HG02610 (cell line): ENCODE data around the gene GABPB2.
"Not testable (repeated sequence)": the region's sequence is repeated elsewhere in the genome, so short reads cannot be mapped to it uniquely, and the experiment has no call there.

Experiments
- ATAC-seq: cut with Tn5 transposase; IDR thresholded peaks from one replicate; pipeline ENCODE4 v1.9.1; 2021; ENCODE audit warnings: mild to moderate bottlenecking, moderate library complexity; ENCODE audit not compliant: unreplicated experiment

GABPB2 gene

DNA sequence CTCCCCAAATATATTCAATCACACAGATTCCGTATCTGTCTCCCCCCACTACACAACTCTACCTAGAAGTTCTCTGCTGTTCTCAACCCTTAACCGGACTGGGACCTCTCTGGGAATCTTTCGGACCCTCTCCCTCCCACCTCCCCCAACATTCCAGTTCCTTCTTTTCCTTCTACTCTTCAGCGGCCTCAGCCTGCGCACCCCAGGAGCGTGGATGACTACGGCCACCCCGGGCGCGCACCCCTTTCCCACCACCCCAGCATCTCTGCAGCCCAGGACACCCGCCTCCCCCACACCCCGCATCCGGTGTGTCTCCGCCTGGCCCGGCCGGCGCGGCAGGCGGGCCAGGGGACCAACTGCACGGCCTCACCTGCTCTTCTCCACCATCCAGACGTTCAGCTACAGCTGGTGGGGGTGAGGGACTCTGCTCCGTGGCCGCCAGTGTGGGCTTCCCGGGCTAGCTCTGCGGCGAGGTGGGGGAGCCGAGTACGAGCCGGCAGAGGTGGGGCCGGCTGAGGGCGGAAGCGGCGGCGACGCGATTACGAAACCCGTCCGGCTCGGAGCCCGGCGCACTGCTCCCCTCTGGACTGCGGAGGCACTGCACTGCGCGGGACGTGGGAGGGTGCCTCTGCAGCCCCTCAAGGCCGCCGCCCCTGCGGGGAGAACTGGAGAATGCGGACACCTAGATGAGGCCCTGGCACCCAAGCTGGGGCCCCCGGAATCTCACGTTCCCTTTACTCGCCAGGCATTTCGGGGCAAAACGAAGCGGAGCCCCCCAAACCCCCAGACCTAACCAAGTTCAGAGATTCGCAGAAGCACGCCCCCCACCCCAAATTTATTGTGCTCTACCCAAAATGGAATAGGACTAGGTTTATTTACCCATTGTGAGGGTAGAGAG, 11.2 kb upstream of the GABPB2 start, which contains the start of gene CDC42SE1:
TSS of gene CDC42SE1 (minus strand) at position 514 of the 898 bp plus-strand sequence. CDS start 3,892 bp downstream, outside the sequence.
- ATAC-seq: peak; percentile 73

DNA sequence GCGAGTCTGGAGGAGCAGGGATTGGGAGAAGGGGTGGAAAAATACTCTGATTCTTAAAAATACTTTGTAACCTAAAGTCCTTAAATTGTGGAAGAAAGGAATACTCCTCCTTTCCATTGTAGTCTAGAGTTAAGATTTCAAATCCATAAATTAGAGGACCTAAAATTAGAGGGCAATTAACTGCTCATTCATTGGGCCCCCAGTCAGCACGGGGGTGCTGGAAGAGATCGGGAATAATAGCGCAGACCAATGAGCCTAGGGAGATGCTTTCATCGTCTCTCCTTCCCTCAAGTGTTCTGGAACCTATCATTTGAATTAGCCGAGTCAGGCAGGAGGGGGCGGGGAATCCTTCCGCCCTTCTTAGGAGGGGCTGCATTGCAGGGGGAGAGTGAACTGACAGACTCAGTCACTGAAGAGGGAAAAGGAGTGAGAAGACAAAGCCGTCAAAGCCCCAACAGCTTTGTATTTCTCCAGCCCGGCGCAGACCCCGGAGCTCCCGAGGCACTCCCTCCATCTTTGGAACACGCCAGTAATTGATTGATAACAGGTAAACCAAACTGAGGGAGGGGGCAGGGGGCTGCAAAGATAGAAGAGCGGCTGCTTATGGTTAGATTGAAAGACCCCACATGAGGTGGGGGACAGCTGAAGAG, 10.4 kb upstream of the GABPB2 start, which contains the start of gene MLLT11:
TSS of gene MLLT11 (plus strand) at position 391 of the 650 bp plus-strand sequence. CDS start 6,828 bp downstream, outside the sequence.
- no peak for ATAC-seq

DNA sequence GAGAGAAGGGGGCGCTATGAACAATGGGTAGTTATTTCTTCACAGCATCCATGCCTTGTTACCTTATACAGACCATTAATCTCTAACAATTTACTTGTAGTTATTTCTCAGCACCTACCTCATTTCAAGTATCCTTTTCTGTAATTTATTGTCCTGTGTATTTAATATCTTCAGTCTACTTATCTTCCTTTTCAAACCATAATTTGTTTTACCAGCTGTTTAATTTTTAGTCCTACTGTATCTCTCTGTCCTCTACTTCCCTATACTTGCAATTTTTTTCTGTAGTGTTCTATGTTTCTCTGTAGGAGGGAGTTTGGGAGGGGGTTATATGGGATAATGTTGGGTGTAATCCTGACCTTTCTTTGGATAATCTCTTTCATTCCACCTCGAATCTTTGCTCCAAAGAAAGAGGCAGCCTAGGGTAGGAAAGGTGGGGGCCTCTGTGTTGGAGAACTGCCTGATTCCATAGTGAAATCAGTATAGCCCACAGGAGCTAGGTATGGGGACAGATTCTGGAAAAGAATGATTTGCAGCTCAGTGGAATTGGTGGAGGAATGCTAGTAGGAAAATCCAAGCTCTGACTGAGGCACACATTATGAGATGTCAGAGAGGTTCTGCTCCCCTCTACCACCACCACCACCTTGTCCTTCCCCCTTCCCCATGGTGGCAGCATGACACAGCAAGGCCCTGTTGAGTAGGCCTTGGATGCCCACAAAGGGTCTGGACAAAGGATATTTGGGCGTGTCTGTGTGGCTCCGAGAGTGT, 9.7 kb upstream of the GABPB2 start:
- ATAC-seq: no peak

DNA sequence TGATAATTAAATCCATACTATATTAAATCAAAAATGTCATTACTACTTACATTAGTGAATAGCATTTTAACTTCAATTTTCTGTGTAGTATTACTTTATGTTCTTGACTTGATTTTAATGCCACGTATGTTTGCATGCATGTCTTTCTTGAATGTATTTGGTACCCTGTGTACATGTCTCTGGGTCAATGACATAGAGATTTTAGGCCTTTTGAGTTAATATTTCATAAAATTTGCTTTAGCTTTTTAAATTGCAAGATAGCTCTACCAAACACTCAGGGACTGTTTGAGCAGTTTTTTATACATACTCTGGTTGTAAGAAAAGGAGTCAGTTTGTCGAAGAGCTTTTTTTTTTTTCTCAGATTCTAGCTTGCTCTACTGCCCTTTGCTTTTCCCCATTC, 8.9 kb upstream of the GABPB2 start:
- no peak for ATAC-seq

DNA sequence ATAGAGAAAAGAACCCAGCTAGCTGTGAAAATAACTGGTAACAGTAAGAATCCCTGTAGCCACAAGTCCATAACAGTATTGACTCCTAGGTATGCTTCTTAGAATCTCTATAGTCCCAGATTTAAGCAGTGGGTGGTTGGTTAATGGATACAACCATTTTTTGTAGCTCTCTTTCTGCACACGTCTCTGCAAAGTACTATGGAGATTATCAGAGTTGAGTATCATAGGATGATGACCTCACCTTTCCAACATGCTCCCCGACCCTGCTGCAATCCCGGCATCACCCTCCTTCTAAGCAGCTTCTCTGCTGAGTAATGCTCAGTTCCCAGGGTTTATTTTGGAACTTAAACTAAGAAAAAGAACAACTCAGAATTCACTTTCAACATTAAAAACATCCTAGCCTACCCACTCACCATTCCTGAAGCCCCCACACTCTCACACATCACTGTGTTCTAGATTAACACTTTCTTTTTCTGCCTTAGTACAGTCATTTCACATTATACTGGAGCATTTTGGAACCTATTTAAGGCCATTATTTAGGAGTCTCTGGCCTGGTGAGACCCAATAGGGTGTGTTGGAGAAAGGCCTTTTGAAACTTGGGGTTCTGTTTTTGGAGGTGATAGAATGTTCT, 7.7 kb upstream of the GABPB2 start:
- ATAC-seq: no peak

DNA sequence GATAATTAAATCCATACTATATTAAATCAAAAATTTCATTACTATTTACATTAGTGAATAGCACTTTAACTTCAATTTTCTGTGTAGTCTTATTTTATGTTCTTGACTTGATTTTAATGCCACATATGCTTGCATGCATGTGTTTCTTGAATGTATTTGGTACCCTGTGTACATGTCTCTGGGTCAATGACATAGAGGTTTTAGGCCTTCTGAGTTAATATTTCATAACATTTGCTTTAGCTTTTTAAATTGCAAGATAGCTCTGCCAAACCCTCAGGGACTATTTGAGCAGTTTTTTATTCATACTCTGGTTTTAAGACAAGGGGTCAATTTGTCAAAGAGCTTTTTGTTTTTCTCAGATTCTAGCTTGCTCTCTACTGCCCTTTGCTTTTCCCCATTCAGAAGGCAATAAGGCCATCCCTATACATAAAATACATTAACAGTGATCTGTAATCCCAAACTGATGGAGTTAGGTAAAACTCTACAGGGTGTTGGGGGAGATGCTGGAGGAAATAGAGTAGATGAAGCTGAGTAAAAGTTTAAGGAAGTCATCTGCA, 5.4 kb upstream of the GABPB2 start:
- no peak for ATAC-seq

DNA sequence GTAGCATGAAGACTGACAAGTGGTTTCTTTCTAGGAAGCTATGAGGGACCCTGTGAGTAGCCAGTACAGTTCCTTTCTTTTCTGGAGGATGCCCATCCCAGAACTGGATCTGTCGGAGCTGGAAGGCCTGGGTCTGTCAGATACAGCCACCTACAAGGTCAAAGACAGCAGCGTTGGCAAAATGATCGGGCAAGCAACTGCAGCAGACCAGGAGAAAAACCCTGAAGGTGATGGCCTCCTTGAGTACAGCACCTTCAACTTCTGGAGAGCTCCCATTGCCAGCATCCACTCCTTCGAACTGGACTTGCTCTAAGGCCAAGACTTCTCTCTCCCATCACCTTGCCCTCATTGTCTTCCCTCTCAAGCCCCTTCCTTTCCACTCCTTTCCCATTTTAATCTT, 3.4 kb upstream of the GABPB2 start:
- ATAC-seq: no peak

DNA sequence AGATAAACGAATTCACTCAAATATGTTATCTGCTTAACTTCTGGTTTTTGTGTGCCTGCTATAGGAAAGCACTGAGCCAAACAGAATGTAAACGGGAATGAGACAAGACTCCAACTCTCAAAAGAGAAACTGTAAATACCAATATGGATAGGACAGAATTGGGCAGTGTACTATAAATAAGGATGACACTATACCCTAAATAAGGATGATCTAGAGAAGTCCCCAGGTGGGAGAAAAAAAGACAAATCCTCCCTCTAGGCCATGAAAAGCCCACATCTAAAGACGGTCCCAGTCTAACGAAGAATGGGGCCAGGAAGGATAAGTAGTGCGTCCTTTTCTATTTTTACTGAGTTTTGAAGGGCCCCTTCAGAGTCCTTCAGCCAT, 1.5 kb upstream of the GABPB2 start:
- ATAC-seq: no peak

DNA sequence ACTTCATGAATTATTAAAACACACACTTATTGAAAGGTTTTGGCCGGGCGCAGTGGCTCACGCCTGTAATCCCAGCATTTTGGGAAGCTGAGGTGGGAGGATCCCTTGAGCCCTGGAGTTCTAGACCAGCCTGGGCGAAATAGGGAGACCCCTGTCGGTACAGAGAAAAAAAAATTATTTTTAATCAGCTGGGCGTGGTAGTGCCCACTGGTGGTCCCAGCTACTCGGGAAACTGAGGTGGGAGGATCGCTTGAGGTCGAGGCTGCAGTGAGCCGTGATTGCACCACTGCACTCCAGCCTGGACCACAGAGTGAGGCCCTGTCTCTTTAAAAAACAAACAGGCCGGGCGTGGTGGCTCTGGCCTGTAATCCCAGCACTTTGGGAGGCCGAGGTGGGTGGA, 1.7 kb downstream of the GABPB2 start:
- no peak for ATAC-seq

DNA sequence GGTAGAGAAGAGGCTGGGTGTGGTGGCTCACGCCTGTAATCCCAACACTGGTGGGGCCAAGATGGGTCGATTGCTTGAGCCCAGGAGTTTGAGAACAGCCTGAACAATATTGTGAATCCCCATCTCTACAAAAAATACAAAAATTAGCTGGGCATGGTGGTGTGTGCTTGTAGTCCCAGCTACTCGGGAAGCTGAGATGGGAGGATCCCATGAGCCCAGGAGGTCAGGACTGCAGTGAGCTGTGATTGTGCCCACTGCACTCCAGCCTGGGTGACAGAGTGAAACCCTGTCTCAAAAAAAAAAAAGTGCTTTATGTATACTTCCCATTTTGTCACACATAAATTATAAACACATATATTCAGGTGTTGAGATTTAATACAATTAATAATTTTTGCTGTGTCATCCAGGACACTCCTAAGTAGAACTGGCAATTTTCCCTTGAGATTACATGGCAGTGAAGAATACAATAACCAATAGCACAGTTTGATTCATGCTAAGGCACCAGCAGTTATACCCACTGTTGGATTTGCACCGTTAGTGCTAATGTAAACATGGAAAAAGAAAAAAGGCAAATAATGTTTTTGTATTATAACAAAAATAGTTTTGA, 15.5 kb downstream of the GABPB2 start:
- no peak for ATAC-seq

DNA sequence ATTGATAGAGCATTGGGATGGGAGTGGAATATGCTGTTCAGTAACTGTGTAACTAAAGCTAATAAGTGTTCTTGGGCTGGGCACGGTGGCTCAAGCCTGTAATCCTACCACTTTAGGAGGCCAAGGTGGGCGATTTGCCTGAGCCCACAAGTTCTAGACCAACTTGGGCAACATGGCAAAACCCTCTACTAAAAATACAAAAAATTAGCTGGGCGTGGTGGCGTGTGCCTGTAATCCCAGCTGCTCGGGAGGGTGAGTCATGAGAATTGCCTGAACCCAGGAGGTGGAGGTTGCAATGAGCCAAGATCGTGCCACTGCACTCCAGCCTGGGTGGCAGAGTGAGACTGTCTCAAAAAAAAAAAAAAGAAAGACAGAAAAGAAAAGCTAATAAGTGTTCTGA, 26.9 kb downstream of the GABPB2 start:
- not testable (repeated sequence) for ATAC-seq

DNA sequence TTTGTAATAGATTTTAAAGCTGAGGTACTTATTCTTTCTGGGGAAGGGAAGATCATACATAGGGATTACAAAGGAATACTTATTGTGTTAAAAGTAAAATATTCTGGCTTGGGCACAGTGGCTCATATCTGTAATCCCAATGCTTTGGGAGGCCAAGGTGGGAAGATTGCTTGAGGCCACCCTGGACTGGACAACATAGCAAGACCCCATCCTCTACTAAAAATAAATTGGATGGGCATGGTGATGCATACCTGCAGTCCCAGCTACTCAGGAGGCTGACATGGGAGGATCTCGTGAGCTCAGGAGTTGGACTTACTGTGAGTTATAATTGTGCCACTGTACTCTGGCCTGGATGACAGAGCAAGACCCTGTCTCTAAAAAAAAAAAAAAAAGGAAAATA, 27.6 kb downstream of the GABPB2 start:
- ATAC-seq: no peak

DNA sequence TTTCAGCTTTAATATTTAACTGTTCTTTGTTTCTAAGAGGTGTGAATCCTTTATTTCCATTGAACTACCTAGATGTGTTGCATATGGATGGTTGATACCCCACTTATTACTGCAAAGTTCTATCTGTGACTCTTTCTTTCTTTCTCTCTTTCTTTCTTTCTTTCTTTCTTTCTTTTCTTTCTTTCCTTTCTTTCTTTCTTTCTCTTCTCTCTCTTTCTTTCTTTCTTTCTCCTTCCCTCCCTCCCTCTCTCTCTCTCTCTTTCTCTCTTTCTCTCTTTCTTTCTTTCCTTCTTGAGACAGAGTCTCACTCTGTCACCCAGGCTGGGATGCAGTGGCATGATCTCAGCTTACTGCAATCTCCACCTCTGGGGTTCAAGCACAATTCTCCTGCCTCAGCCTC, 34.1 kb downstream of the GABPB2 start:
- ATAC-seq: no peak

DNA sequence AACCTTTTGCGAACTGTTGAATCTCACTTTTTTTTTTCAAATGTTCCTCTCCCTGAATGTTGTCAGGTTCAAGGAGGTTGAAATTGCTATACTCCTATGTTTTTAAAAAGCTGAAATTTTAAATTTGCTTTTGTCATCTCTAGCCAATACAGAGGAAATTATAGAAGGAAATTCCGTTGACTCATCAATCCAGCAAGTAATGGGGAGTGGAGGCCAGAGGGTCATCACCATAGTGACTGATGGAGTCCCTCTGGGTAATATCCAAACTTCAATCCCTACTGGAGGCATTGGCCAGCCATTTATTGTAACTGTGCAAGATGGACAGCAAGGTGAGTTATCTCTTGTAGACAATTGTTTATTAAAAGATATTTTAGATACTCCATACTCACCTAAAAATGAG, 36.3 kb downstream of the GABPB2 start:
- no peak for ATAC-seq

DNA sequence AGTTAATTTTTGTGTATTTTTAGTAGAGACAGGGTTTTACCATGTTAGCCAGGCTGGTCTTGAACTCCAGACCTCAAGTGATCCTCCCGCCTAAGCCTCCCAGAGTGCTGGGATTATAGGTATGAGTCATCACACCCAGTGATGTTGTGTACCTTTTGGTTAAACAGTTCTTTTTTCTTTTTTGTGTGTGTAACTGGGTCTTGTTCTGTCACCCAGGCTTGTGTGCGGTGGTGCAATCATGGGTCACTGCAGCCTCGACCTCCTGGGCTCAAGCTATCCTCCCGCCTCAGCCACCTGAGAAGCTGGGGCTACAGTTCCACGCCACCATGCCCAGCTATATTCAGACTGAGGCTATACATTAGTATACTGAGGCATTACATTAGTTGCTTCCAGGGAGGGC, 37.8 kb downstream of the GABPB2 start:
- ATAC-seq: no peak

DNA sequence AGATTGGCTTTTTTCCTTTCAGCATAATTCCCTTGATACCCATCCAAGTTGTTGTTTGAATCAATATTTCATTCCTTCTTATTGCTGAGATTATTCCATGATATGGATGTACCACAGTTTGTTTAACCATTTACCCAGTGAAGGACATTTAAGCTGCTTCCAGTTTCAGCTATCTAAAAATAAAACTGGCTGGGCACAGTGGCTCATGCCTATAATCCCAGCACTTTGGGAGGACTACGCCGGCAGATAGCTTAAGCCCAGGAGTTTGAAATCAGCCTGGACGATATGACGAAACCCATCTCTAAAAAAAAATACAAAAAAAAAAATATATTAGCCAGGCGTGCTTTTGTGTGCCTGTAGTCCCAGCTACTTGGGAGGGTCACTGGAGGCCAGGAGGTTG, 43.3 kb downstream of the GABPB2 start:
- no peak for ATAC-seq

DNA sequence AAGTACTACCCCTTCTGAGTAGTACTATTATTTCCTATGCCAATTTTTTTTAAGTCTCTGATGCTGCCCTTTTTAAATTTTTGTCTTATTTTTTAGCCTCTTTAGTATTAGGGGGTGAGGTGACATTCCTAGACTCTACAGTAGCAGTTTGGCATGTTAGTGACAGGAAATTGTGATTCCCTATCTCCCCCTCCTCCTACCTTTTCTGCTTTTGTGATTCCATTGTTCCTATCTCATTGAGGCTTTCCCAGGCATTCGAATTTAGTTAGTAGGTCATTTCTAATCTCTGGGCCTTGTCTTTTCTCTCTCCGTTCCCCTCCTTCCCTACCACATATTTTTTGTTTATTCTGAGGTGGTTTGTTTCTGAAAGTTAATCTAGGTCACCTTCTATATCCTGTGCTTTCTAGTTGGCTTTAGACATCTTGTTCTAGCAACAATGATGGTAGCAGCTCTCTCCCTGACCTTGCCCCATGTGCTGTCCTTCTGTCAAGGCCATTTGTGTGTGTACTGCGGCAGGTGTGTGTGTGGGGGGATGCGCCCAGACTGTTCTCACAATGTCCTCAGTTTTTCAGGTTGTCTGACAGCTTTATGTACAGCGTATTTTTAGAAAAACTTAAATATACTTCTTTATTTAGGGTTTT, 54.3 kb downstream of the GABPB2 start:
- no peak for ATAC-seq

DNA sequence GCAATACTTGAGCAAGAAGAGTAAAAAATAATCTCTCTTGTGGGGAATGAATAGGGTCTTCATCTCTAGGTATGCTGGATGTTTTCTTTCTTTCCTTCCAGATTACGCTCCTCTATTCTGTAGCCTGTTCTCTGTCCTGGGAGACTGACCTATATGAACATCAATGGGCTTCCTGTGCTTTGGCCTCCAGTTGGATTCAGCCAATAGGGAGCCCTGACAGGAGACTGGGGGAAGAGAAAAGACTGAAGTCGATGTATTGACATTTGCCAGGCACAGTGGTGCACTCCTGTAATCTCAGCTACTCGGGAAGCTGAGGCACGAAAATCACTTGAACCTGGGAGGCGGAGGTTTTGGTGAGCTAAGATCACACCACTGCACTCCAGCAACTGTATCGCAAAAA, 58.2 kb downstream of the GABPB2 start:
- no peak for ATAC-seq

DNA sequence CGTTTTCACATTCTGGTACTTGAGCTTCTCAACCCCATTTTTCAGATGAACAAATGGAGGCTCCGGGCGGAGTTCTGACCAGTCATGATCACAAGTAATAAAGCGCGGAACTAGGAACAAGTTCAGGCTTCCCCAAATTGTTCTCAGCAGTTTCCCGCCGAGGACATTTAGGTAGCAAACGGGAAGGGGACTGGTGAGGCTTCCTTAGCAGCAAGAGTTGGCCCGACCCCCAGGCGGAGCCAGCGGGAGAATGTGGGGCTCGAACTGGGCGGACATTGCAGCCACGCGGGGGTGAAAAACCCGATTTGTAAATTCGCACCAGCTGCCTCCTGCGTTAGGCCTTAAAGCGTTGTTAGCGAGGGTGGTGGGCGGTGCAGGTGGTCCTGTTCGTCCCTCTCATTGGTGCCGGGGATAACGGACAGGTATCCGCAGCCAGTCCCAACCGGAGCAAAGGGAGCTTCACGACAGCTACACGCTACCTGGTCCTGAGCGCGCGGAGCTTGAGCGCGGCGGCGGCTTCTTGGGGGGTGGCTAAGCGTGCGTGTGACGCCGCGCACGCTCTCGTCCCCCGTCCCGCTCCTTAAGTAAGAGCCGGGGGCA, 60.5 kb downstream of the GABPB2 start:
- ATAC-seq: peak; percentile 89
